OCI-LY3 (cell line): ENCODE results near the gene AIF1.

ENCODE experiments used
- CTCF ChIP-seq: fragments of 200-600, 300-600 bp; sonication (generic); IDR thresholded peaks from 2 replicates; pipeline ENCODE4 v1.5.1; 2014; ENCODE audit warnings: antibody characterized with exemption, low read length, low read depth
- EZH2phosphoT487 ChIP-seq: fragments of 200-600 bp; shearing (Covaris generic); IDR thresholded peaks from 2 replicates; pipeline ENCODE4 v1.6.1; 2018; ENCODE audit warnings: antibody characterized with exemption, mixed run types, low read depth

DNA sequence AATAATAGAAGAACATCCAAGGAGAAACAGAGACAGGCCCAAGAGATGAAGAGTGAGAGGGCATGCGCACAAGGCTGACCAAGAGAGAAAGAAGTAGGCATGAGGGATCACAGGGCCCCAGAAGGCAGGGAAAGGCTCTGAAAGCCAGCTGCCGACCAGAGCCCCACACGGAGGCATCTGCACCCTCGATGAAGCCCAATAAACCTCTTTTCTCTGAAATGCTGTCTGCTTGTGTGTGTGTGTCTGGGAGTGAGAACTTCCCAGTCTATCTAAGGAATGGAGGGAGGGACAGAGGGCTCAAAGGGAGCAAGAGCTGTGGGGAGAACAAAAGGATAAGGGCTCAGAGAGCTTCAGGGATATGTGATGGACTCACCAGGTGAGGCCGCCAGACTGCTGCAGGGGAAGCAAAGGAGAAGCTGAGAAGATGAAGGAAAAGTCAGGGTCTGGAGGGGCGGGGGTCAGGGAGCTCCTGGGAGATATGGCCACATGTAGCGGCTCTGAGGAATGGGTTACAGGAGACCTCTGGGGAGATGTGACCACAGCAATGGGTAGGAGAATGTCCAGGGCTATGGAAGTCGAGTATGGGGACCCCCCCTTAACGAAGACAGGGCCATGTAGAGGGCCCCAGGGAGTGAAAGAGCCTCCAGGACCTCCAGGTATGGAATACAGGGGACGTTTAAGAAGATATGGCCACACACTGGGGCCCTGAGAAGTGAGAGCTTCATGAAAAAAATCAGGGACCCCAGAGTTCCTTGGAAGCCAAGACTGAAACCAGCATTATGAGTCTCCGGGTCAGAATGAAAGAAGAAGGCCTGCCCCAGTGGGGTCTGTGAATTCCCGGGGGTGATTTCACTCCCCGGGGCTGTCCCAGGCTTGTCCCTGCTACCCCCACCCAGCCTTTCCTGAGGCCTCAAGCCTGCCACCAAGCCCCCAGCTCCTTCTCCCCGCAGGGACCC, 40.6 kb upstream of the AIF1 start:
- TF ChIP-seq CTCF (peak; percentile 30), EZH2phosphoT487 (no peak)
